Measurements from ENCODE around the gene ANP32E.

DNA sequence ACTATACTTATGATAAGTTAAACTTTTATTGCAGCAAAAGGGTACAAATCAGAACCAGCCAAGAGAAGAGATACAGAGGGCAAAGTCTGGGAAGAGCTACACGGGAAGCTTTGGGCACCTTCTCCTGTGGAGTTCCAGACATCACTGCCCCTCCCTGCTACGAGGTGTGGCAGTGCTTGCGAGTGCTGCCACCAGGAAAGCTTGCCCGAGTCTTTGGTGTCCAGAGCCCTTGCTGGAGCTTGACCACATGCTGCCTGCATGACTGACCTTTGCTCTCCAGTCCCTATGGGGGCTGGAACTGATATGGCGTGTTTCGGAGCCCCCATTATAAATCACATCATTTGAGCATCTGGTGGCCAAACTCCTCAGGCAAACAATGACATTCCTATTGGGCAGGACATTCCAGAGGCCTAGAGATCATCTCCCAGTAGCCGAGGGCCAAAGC lies 62.7 kb downstream of the ANP32E start:
- TF ChIP-seq TAF1 (IDR thresholded peaks at IDR 0.05; ENCODE audit: borderline replicate concordance, insufficient read depth, low read length): no peak
- TF ChIP-seq POLR2AphosphoS5 (IDR thresholded peaks at IDR 0.05; ENCODE audit: low read depth, low read length): no peak
- TF ChIP-seq REST (IDR thresholded peaks at IDR 0.05; ENCODE audit: insufficient read depth in 1 of 2, low read depth in 2 of 2, low read length in 2 of 2): no peak

Measured in PFSK-1 (cell line).